DMS114 treated with DMSO at 0.1 percent for 48 hours (cell line): ENCODE results near the gene MRPS34.

Experiments
- DNase-seq: peaks from one replicate; lab custom pipeline; 2025; ENCODE audit not compliant: unreplicated experiment; lab: John Stamatoyannopoulos, UW

Gene MRPS34

GRCh38 chr16:1794908-1795666, 22.2 kb upstream of the MRPS34 start:
- DNase-seq = no peak

DNA sequence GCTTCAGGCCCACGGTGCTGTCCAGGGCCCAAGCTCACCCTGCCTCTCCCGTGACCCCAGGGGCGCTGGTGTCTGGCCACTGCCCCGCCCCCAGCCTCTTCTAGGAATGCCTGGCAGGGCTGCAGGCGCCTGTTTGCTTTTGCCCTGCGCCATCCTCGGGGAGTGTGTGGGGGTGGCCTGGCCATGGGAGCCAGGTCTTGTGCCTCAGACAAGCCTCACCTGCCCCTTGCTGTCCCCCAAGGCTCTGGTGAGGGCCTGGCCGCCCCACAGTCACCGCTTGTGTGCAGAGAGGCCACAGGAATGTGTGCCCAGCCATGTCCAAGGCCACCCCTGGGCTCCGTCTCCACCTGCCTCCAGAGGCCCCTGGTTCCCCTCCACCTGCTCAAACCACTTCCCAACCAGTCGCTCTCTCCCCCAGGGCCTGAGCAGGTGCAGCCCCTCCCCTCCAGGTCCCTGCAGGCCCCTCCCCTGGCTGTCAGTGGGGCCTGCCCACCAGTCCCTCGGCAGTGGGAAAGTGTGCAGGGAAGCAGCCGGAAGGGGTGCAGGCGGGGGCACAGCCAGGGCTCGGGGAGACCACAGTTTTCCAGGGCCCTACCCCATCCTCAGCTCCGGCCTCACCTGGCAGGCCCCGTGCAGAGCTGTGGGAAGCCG, 21.4 kb upstream of the MRPS34 start:
- DNase-seq = no peak

- DNase-seq = no peak
Observed at GRCh38 chr16:1793578-1794220, 20.8 kb upstream of the MRPS34 start, which contains the start of gene IGFALS. Gene IGFALS, minus strand, starts transcription at chr16:1793705. Its CDS starts 53 bp downstream, at chr16:1793652.

GRCh38 chr16:1792836-1793577, 20.1 kb upstream of the MRPS34 start:
- DNase-seq = no peak

- DNase-seq = no peak
Observed at GRCh38 chr16:1791943-1792812, 19.2 kb upstream of the MRPS34 start.

DNA sequence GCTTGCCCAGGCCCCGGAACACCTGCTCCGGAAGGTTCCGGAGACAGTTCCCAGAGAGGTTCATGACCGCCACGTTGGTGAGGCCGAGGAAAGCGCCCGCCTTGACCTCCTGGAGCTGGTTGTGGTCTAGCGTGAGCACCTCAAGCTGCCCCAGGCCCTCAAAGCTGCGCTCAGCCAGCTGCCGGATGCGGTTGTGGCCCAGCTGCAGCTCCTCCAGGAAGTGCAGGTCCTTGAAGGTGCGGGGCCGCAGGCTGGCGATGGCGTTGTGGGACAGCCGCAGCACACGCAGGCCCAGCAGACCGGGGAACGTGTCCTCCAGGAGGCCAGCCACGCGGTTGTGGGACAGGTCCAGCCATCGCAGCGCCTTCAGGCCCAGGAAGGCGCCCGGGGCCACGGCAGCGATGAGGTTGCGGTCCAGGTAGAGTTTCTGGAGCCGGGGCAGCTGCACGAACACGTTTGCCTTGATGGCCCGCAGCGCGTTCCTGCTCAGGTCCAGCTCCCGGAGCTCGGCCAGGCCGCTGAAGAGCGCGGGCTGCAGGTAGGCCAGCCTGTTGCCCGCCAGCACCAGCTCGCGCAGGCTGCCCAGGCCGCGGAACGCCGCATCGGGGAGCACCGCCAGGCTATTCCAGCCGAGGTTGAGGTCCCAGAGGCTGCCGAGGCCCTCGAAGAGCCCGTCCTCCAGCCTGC, 18.5 kb upstream of the MRPS34 start:
- DNase-seq = no peak

- no peak for DNase-seq
Observed at GRCh38 chr16:1790611-1791255, 17.8 kb upstream of the MRPS34 start.

DNA sequence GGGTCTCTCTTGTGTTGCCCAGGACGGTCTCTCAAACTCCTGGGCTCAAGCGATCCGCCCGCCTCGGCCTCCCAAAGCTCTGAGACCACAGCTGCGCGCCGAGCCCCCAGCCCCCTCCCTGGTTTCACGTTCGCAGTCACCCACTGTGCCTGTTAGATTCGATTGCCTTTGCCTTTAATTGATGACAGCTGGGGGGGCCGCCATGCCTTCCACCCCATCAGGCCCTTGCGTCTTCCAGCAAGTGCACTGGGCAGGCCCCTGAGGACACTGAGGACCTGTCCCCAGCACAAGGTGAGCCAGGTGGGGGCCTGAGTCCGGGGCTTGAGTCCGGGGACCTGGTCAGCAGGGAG, 17.3 kb upstream of the MRPS34 start:
- no peak for DNase-seq

DNA sequence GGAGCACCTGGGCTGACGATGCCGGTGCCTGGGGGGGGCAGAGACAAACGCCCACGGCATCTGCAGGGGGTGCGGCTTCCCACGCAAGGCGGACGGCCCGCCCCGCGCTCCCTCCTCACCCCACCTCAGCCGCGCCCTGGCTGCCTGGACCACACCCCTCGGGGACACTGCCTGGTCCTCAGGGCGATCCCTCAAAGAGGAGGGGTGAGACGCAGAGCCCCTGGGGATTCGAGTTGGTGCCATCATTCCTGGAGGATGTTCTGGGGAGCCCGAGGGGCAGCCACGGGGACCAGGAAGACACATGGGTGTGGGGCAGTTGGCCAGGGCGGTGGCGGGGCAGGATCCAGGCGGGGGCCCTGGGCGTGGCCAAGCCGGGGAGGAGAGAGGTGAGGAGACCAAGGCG, 16.7 kb upstream of the MRPS34 start:
- no peak for DNase-seq

DNA sequence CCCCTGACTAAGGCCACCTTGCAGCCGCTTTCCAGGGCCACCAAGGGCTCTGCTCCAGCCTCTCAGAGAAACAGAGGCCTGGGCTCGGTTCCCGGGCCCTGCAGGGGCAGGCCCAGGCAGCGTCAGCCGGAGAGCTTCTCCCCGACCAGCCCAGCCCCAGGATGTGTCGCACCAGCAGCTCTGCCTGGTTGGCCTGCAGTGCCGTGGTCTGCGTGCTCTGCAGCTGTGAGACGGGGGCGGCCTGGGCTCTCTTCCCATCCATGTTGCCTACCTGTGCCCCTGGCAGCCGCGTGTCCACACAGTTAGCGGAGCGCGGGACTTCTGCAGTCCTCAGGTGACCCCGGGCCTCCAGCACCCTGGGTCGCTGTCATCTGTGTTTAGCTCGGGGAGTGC, 15.8 kb upstream of the MRPS34 start:
- DNase-seq = no peak

DNA sequence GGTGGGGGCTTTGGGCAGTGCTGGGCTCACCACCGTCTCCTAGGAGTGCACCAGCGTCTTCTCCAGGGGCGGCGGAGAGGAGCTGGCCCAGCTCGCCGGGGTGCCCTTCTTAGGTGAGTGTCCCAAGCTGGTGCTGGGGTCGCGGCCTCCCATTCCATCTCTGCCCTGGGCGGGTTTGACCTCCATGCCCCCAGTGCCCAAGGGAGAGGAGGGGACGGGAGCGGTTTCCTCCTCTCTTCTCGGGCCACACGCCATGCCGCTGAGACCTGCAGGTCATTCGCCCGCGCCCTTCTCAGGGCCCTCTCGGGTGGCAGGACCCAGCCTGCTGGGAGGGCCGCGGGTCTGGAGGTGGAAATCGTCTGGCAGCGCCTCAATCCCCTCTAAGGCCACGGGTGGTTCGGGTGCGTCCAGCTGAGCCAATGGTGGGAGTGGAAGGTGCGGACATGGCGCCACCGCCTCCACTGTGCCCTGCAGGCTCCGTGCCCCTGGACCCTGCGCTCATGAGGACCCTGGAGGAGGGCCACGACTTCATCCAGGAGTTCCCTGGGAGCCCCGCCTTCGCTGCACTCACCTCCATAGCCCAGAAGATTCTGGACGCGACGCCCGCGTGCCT, 15.3 kb upstream of the MRPS34 start:
- DNase-seq = no peak

- DNase-seq = no peak
Observed at GRCh38 chr16:1787322-1788094, 14.6 kb upstream of the MRPS34 start.

- no peak for DNase-seq
Observed at GRCh38 chr16:1787056-1787321, 14.1 kb upstream of the MRPS34 start.

DNA sequence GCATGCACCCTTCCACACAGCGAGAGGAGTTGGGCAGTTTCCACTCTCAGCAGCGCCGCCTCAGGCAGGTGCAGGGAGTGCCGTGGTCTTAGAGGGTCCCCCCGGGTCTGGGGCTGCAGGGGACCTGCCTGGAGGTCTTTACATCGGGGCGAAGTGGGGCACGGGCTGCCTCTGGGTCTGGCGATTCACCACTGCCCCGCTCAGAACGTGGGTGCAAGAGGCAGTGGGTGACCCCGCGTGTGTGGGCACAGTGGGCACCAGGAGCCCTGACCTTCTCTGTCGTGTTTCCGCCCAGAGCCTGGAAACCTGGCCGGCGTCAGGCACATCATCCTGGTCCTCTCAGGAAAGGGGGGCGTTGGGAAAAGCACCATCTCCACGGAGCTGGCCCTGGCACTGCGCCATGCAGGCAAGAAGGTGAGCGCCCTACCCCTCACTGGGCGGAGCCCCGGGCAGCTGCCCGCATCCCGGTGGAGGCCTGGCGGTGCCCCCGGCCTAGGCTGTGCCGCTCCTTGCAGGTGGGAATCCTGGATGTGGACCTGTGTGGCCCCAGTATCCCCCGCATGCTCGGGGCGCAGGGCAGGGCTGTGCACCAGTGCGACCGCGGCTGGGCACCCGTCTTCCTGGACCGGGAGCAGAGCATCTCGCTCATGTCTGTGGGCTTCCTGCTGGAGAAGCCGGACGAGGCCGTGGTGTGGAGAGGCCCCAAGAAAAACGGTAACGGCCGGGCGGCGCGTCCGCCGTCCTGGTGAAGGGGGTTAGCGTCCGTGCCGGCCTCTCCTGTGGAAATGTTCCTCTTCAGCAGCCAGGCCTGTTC, 13.5 kb upstream of the MRPS34 start:
- no peak for DNase-seq

GRCh38 chr16:1785846-1786170, 12.9 kb upstream of the MRPS34 start:
- no peak for DNase-seq

DNA sequence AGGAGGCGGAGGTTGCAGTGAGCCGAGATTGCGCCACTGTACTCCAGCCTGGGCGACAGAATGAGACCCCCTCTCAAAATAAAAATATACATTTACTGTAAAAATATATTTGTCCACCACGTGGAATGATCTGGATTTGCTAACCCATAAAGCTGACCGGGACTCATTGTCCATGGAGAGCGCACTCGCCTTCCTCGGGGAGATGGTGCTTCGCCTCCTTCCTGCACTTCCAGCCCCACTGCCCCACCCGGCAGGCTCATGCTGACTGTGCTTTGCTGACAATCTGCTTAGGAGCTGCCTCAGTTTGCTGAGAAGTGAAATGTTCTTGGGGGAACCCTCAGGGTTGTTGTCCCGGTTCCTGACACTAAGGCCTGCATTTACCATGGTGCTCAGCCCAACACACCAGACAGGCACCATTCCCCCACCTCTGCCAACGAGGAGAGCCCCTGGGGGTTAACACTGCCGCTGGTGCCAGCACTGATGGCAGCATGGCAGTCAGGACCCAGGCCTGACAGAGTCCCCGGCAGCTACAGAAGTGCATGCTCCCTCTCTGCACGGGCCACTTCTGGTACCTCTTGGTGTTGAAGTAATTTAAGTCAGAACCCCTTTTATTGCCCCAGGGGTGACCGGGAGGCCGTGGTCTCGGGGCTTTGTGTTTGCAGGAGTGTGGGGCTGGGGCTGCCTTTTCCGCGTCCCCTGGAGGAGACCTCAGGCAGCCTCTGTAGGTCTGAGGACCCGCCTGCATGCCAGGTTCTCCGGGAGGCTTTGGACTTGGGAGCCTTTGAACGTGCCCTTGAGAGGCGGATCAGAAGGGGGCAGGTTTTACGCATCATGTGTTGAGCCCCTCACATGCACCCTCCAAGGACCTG, 12.3 kb upstream of the MRPS34 start:
- DNase-seq = no peak
